GM21367 (cell line): ENCODE data around the gene RNF181.
"Not testable (repeated sequence)": the region's sequence is repeated elsewhere in the genome, so short reads cannot be mapped to it uniquely, and the experiment has no call there.

Source experiments
- ATAC-seq: cut with Tn5 transposase; IDR thresholded peaks from one replicate; pipeline ENCODE4 v1.9.1; 2021; ENCODE audit not compliant: unreplicated experiment

The RNF181 gene

DNA sequence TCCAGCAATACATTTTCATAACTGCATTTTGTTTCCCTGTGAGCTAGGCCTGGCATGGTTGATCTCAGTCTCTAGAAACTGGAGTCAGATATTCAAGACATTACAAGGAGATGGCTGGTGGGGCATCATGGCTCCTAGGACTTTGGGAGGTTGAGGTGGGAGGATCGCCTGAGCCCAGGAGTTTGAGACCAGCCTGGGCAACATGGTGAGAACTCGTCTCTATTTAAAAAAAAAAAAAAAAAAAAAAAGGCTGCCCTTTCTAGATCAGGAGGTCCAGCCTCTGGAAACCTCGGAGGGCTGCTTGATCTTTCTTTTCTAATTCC, 18.5 kb upstream of the RNF181 start:
- ATAC-seq, result no peak

DNA sequence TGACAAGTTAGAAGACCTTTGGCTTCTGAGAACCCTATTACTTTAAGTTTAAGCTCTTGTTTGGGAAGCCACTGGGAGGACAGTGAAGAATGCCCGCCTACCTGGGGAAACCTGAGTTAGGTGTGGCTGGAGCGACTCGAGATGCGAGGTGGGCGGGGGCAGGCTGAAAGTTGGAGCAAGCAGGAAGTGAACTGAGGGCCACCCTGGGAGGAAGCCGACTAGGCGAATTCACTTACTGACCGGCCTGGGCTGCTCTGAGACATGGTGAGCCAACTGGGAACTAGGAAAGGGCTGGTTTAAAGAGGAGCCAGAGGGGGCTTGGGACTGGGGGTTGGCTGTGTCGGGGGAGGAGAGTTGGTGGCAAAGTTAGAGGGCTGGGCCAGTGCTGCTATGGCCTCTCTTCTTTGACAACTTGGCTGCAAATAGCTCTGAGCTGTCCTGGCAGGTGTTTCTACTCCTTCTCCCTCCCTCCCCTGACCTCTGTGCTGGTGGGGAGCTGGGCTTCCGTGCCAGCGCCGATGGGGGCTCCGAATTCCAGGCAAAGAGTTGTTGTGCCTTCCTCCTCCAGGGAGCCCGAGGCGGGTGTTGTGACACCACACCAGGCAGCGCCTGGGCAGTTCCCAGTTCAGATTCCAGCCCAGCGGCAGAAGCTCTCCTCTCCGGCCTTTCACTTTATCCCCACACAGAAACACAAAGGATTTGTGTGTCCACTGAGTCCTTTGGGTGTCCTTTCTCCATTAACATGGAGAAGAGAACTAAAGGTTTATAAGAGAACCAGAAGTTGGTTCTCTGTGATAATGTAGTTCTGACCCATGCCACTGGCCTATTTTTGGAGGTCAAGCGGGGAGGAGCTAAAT, 17.9 kb upstream of the RNF181 start, which contains the start of gene VAMP8:
VAMP8 (plus strand) TSS at position 201 of the 857 bp plus-strand sequence; CDS start at position 262, 61 bp downstream.
- ATAC-seq, result peak; percentile 54

GRCh38 chr2:85578243-85579180, 17.0 kb upstream of the RNF181 start:
- ATAC-seq, result no peak

DNA sequence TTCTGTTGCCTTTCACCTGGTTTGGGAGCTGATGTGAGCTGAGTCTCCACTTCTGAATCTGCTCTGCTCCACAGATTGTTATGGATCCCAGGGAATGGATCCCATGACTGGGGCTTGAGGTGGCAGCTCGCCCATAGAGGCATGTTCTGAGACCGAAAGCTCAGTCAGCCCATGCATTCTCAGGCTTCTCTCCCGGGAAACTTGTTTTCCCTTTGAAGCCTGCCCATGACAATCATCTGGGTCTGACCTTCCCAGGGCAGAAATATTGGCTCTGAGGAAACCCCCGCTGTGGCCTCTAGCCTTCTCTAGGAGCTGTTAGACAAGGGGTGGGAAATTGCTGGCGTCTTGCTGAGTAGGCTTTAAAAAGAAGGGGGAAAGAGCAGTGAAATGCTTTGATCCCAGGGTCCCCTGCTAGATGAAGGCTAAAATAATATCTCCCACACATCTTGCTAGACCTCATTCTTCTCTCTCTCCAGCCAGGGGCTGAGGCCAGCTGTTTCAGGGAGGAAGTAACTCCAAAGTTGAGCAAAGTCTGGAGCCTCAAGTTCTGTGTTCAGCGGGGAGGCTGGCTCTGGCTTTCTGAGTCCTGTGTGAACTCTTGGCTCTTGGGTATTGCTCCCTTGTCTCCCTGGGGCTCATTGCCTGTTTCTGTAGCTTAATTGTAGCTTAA, 16.1 kb upstream of the RNF181 start:
- no peak for ATAC-seq

GRCh38 chr2:85580206-85580605, 15.3 kb upstream of the RNF181 start:
- ATAC-seq, result no peak

- no peak for ATAC-seq
Measured at GRCh38 chr2:85582492-85582891, 13.1 kb upstream of the RNF181 start.

DNA sequence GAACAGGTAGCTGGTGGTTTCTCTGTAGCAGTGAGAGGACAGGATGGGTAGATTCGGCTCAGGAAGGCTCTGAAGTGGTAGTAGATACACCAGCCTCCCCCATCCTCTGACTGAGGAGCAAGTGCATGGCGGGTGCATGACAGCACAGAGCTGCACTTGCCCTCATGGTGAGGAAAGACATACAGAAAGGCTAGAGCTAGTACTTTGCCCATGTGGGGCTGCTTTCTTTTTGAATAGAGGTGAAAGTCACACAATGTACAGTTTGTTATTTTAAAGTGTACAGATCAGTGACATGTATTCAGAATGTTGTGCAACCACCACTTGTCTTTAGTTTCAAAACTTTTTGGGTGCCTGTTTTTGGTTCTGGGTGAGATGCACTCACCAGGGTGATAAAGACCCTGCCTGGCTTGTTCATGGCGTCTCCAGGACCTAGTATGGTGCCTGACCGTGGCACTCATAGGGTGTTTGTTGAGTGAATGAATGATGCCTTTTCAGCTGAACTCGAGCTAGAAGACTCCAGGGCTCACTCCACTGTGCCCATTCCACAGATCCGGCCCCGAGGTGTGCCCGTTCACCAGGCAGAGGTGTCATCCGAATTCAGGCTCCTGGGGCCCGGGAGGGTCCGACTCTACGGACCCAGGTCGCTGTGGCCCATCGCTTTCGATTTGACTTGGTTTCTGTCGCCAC, 11.7 kb upstream of the RNF181 start:
- ATAC-seq, result peak; percentile 3

DNA sequence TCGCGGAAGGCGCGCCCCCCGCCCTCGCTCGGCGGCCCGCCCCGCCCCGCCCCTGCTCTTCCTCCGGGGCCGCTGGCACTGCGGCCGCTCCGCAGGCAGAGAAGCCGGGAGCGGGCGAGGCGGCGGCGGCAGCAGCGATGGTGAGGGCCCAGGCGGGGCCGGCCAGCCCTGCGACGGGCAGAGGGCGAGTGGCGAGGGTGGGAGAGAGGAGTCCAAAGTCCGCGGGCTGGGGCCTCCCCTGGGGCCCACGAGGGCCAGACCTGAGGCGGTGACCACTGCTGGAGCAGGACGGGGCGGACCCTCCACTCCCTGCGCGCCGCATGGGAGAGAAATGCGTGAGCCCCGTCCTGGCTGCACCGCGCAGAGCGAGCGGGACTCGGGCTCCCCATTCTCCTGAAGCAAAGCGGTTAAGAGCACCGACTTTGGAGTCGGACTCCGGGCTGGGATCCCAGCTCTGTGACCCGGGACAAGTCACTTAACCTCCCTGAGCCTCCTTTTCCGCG, 11.1 kb upstream of the RNF181 start, which contains the start of gene VAMP5:
VAMP5 (plus strand) TSS at position 78 of the 503 bp plus-strand sequence; CDS start at position 138, 60 bp downstream.
- peak; percentile 42 for ATAC-seq

GRCh38 chr2:85584857-85585780, 10.4 kb upstream of the RNF181 start:
- no peak for ATAC-seq

DNA sequence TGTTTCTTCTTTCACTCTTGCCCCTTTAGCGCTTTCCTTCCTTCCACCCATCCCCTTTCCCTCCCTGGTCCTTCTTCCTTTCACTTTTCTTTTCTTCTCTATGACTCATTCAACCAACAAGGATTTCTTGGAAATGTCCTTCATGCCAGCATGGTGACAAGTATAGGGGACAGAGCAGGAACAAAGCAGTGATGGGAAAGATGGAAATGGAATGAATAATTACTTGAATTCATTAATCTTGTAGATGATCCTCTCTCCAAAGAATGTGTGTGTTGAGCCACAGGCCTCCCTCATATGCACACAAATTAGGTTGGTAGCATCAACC, 9.8 kb upstream of the RNF181 start:
- ATAC-seq, result no peak

- ATAC-seq, result no peak
Measured at GRCh38 chr2:85588236-85588635, 7.3 kb upstream of the RNF181 start.

DNA sequence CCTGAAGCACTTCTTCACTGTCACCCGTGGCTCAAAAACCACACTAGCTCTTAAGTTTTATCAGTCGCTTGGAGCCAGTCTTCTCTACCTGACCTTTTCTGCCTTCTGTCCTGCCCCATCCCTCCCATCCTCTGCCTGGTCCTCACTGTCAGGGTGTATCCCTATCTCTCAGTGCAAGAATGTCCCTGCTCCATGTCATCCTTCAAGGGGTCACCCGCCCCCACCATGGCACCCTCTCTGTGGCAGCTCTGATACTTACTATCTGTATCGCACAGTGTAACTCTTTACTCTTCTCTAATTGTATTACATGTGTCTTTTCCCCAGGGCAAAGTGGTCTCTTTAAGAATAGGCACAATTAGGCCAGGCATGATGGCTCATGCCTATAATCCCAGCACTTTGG, 6.9 kb upstream of the RNF181 start:
- no peak for ATAC-seq

DNA sequence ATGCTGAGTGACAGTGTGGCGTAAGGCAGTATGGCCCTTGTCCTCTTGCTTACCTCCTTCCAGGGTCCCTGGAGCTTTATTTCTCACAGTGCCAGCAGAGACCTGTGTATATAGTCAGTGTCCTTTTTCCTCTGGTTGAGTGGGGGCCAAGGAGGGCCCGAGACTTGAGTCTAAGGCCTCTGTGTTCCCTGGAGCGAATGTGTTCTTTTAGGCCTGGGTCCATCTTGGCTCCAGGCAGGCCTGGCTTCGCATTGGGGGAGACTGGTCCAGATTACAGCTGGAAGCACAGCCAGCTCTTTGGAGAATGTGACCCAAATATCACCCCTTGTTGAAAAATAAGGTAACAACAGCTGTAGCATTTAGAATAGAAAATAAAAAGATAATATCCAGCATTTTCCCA, 6.4 kb upstream of the RNF181 start:
- no peak for ATAC-seq

DNA sequence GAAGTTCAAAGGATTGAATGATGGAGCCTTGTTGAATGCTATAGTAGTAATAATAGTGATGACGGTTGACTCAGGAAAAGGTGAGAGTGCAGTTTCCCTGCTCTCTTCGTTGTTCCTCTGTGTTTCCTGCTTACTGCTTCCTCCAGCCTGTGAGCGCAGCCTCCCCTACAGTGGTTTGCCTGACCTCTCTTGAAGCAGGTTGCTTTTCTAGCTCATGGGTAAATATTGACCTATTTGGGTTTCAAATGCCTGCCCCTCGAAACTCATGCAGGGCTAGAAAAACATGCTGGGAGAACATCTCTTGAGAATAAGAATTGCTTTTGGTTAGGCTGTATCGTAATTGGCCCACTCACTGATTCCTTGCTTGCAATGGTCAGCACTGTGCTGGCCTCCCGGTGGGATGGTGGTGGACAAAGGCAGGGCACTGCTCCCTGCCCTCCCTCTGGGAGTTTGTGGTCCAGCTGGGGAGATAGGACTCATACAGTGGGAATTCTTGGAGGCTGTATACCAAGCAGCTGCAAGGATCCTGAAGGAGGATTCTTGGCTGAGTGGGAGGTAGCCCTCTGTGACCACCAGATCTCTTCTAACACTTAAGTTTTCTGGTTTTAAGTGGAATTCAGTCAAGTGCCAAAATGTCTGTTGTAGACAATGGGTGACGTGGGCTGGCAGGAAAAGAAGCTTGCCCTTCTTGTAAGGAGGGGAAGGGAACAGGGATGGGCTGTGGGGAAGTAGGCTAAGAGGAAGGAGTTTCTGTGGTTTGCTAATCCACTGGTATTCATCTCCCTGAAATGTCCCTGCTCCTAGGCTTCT, 5.4 kb upstream of the RNF181 start:
- no peak for ATAC-seq

DNA sequence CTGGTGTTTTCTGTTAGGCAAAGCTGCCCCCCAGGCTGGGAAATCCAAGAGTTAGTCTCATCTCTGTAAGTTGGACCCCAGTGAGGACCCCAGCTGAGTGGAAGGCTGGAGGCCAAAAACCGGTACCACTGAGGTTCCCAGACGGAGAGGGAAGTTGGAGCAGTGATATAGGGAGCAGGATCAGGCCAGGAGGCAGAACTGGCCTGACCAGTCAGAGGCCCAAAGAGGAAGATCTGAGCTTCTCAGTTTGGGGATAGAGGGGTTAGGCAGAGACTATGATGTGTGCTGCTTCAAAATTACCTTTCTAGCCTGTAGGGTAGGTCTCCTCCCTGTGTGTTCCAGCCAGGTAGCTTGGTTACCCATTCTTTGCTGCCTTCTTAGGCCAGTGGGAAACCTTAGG, 4.6 kb upstream of the RNF181 start:
- ATAC-seq, result no peak

DNA sequence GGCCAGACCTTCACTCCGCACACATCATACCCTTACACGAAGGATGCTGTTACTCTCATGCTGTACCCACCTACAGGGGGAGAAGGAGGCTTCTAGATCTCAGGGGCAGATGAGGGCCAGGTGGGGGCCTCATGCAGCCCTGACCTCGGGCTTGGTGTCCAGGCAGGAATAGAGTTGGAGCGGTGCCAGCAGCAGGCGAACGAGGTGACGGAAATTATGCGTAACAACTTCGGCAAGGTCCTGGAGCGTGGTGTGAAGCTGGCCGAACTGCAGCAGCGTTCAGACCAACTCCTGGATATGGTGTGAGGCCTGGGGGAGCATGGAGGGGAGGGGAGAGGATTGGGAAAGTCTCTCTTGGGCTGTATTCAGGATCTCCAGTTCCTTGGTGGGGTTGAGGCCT, 4.0 kb upstream of the RNF181 start:
- ATAC-seq, result no peak

- ATAC-seq, result not testable (repeated sequence)
Measured at GRCh38 chr2:85592299-85592698, 3.2 kb upstream of the RNF181 start.

- ATAC-seq, result no peak
Measured at GRCh38 chr2:85593023-85593422, 2.5 kb upstream of the RNF181 start.
